Measurements from ENCODE around the gene ZDHHC1. TPM values are rescaled to one million over a fixed set of nuclear protein-coding genes. Genes with fewer than 3 reads are reported as not detected.
A peak's percentile ranks its signal among the peaks of the same experiment; 100 is the strongest.

ZDHHC1 gene
- total and polyA plus RNA-seq, 2 of the 13 experiments (the other 11 are each of a cell fraction or from before 2014, with no cell fraction given), result 0.51 to 1.1 TPM

DNA sequence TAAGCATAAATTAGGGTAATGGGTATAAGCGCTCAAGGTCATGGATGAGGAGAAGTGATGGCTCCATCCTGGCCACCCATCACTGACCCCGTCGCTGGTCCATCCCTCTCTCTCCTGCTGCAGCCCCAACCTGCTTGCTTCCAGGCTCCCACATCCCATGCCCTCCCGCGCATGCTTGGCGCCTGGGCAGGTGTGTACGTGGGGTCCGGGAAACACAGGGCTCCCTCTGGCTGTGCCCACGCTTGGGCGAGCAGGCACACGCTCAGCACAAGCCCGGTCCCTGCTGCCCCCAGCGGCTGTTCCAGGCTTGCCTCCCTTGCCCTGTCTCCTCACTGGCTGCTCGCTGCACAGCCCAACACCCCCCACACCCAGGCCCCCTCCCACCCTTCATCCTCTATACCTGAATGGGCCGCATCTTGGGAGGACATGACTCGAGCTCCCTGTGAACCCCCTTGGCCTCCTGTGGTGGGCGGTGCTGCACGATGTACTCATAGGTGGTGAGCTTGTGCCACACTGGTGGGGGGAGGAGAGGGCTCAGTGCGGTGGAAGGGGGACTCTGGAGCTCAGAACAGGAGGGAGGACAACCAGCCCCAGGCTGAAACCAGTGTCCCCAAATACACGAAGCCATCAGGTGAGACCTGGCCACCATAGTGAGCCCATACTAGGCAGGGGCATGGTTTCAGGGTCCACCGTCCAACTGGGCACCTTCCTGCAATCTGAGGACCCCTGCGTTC is 18.3 kb downstream of the ZDHHC1 start (continued):
- TF ChIP-seq KLF15 (CRISPR knock-in tag; IDR thresholded peaks at IDR 0.05; ENCODE audit: borderline replicate concordance) (no peak), ZNF614 (CRISPR knock-in tag; IDR thresholded peaks at IDR 0.05; ENCODE audit: borderline replicate concordance) (no peak), MAF1 (CRISPR knock-in tag; IDR thresholded peaks at IDR 0.05; ENCODE audit: borderline replicate concordance) (no peak), ATRX (CRISPR knock-in tag; IDR thresholded peaks at IDR 0.05; ENCODE audit: borderline replicate concordance) (no peak), ZBTB20 (CRISPR knock-in tag; IDR thresholded peaks at IDR 0.05; ENCODE audit: borderline replicate concordance, low read depth) (no peak), ZNF205 (CRISPR knock-in tag; IDR thresholded peaks at IDR 0.05) (no peak), NR2C2 (CRISPR knock-in tag; IDR thresholded peaks at IDR 0.05; ENCODE audit: borderline replicate concordance) (no peak), ZNF317 (CRISPR knock-in tag; IDR thresholded peaks at IDR 0.05) (no peak), MBD4 (IDR thresholded peaks at IDR 0.05; ENCODE audit: borderline replicate concordance, low read length) (no peak), RBFOX2 (IDR thresholded peaks at IDR 0.05; ENCODE audit: low read depth, low read length) (no peak), STAG1 (CRISPR knock-in tag; IDR thresholded peaks at IDR 0.05) (peak; percentile 29; the same call in 1 of the 2 replicates), ZFP37 (CRISPR knock-in tag; IDR thresholded peaks at IDR 0.05; ENCODE audit: borderline replicate concordance) (no peak), TMF1 (CRISPR knock-in tag; IDR thresholded peaks at IDR 0.05; ENCODE audit: low read depth) (no peak)
- TF ChIP-seq, protein P1, sequence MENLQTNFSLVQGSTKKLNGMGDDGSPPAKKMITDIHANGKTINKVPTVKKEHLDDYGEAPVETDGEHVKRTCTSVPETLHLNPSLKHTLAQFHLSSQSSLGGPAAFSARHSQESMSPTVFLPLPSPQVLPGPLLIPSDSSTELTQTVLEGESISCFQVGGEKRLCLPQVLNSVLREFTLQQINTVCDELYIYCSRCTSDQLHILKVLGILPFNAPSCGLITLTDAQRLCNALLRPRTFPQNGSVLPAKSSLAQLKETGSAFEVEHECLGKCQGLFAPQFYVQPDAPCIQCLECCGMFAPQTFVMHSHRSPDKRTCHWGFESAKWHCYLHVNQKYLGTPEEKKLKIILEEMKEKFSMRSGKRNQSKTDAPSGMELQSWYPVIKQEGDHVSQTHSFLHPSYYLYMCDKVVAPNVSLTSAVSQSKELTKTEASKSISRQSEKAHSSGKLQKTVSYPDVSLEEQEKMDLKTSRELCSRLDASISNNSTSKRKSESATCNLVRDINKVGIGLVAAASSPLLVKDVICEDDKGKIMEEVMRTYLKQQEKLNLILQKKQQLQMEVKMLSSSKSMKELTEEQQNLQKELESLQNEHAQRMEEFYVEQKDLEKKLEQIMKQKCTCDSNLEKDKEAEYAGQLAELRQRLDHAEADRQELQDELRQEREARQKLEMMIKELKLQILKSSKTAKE (CRISPR knock-in tag; IDR thresholded peaks at IDR 0.05; ENCODE audit: borderline replicate concordance), result no peak
- TF ChIP-seq, protein P2, sequence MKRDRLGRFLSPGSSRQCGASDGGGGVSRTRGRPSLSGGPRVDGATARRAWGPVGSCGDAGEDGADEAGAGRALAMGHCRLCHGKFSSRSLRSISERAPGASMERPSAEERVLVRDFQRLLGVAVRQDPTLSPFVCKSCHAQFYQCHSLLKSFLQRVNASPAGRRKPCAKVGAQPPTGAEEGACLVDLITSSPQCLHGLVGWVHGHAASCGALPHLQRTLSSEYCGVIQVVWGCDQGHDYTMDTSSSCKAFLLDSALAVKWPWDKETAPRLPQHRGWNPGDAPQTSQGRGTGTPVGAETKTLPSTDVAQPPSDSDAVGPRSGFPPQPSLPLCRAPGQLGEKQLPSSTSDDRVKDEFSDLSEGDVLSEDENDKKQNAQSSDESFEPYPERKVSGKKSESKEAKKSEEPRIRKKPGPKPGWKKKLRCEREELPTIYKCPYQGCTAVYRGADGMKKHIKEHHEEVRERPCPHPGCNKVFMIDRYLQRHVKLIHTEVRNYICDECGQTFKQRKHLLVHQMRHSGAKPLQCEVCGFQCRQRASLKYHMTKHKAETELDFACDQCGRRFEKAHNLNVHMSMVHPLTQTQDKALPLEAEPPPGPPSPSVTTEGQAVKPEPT (CRISPR knock-in tag; IDR thresholded peaks at IDR 0.05; ENCODE audit: low read depth), result 0 out of 2 replicates have a peak, but pooled peaks have one; percentile 18
- TF ChIP-seq, protein P3, sequence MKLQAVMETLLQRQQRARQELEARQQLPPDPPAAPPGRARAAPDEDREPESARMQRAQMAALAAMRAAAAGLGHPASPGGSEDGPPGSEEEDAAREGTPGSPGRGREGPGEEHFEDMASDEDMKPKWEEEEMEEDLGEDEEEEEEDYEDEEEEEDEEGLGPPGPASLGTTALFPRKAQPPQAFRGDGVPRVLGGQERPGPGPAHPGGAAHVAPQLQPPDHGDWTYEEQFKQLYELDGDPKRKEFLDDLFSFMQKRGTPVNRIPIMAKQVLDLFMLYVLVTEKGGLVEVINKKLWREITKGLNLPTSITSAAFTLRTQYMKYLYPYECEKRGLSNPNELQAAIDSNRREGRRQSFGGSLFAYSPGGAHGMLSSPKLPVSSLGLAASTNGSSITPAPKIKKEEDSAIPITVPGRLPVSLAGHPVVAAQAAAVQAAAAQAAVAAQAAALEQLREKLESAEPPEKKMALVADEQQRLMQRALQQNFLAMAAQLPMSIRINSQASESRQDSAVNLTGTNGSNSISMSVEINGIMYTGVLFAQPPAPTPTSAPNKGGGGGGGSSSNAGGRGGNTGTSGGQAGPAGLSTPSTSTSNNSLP (IDR thresholded peaks at IDR 0.05; ENCODE audit: low read depth, low read length), result no peak
- TF ChIP-seq, protein P4, sequence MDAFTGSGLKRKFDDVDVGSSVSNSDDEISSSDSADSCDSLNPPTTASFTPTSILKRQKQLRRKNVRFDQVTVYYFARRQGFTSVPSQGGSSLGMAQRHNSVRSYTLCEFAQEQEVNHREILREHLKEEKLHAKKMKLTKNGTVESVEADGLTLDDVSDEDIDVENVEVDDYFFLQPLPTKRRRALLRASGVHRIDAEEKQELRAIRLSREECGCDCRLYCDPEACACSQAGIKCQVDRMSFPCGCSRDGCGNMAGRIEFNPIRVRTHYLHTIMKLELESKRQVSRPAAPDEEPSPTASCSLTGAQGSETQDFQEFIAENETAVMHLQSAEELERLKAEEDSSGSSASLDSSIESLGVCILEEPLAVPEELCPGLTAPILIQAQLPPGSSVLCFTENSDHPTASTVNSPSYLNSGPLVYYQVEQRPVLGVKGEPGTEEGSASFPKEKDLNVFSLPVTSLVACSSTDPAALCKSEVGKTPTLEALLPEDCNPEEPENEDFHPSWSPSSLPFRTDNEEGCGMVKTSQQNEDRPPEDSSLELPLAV (CRISPR knock-in tag; conservative IDR thresholded peaks at IDR 0.05; ENCODE audit: low read depth), result no peak
- TF ChIP-seq, protein P5, sequence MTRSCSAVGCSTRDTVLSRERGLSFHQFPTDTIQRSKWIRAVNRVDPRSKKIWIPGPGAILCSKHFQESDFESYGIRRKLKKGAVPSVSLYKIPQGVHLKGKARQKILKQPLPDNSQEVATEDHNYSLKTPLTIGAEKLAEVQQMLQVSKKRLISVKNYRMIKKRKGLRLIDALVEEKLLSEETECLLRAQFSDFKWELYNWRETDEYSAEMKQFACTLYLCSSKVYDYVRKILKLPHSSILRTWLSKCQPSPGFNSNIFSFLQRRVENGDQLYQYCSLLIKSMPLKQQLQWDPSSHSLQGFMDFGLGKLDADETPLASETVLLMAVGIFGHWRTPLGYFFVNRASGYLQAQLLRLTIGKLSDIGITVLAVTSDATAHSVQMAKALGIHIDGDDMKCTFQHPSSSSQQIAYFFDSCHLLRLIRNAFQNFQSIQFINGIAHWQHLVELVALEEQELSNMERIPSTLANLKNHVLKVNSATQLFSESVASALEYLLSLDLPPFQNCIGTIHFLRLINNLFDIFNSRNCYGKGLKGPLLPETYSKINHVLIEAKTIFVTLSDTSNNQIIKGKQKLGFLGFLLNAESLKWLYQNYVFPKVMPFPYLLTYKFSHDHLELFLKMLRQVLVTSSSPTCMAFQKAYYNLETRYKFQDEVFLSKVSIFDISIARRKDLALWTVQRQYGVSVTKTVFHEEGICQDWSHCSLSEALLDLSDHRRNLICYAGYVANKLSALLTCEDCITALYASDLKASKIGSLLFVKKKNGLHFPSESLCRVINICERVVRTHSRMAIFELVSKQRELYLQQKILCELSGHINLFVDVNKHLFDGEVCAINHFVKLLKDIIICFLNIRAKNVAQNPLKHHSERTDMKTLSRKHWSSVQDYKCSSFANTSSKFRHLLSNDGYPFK (CRISPR knock-in tag; IDR thresholded peaks at IDR 0.05; ENCODE audit: borderline replicate concordance), result no peak

All from HepG2 (cell line).